H9 (cell line): ENCODE data around the gene NBPF4. TPM values are rescaled to one million over a fixed set of nuclear protein-coding genes. Genes with fewer than 3 reads are reported as not detected.

Experiments
- DNase-seq: peaks from one replicate; pipeline ENCODE4 v3.0.0-alpha.2; 2017
- H2AFZ ChIP-seq: one replicate; pipeline ENCODE4 v1.6.1; 2013; ENCODE audit warnings: mild to moderate bottlenecking, low read length, control low read depth, moderate library complexity
- H2AK5ac ChIP-seq: 2 replicates; pipeline ENCODE4 v1.6.1; 2013; ENCODE audit warnings: low read length, control low read depth, mixed read lengths; ENCODE audit not compliant: insufficient read length
- H2BK120ac ChIP-seq: one replicate; pipeline ENCODE4 v1.6.1; 2013; ENCODE audit warnings: low read depth, mild to moderate bottlenecking, low read length, control low read depth, inconsistent platforms; ENCODE audit not compliant: poor library complexity, severe bottlenecking
- H2BK12ac ChIP-seq: 2 replicates; pipeline ENCODE4 v1.6.1; 2013; ENCODE audit warnings: low read length, control low read depth, mixed read lengths, low read depth; ENCODE audit not compliant: insufficient read length
- H2BK15ac ChIP-seq: 2 replicates; pipeline ENCODE4 v1.6.1; 2013; ENCODE audit warnings: low read depth, low read length, control low read depth
- H2BK20ac ChIP-seq: one replicate; pipeline ENCODE4 v1.6.1; 2013; ENCODE audit warnings: low read depth, mild to moderate bottlenecking, low read length, control low read depth, inconsistent platforms; ENCODE audit not compliant: poor library complexity, severe bottlenecking
- H2BK5ac ChIP-seq: 2 replicates; pipeline ENCODE4 v1.6.1; 2013; ENCODE audit warnings: low read length, control low read depth, mixed read lengths; ENCODE audit not compliant: insufficient read length
- H3K14ac ChIP-seq: 2 replicates; pipeline ENCODE4 v1.6.1; 2013; ENCODE audit warnings: low read length, control low read depth; ENCODE audit not compliant: insufficient read depth
- H3K18ac ChIP-seq: 2 replicates; pipeline ENCODE4 v1.6.1; 2013; ENCODE audit warnings: low read depth, mild to moderate bottlenecking, mixed read lengths, low read length, control low read depth; ENCODE audit not compliant: insufficient read length
- H3K23ac ChIP-seq: 2 replicates; pipeline ENCODE4 v1.6.1; 2013; ENCODE audit warnings: low read length, control low read depth, mixed read lengths, low read depth; ENCODE audit not compliant: insufficient read length
- H3K23me2 ChIP-seq: 2 replicates; pipeline ENCODE4 v1.6.1; 2013; ENCODE audit warnings: low read depth, mild to moderate bottlenecking, mixed read lengths, low read length, control low read depth; ENCODE audit not compliant: insufficient read length, poor library complexity, severe bottlenecking
- H3K27ac ChIP-seq: 2 replicates; pipeline ENCODE4 v1.5.1; 2013; ENCODE audit warnings: low read length, control low read depth, mixed read lengths, low read depth; ENCODE audit not compliant: insufficient read length
- H3K27me3 ChIP-seq: 2 replicates; pipeline ENCODE4 v1.6.1; 2013; ENCODE audit warnings: low read length, control low read depth, inconsistent platforms; ENCODE audit not compliant: insufficient read depth
- H3K4ac ChIP-seq: 2 replicates; pipeline ENCODE4 v1.6.1; 2013; ENCODE audit warnings: low read depth, mild to moderate bottlenecking, control low read depth, inconsistent platforms, low read length, moderate library complexity
- H3K4me1 ChIP-seq: 2 replicates; pipeline ENCODE4 v1.6.1; 2013; ENCODE audit warnings: low read length, control low read depth, inconsistent platforms; ENCODE audit not compliant: insufficient read depth
- H3K4me2 ChIP-seq: 2 replicates; pipeline ENCODE4 v1.6.1; 2013; ENCODE audit warnings: low read length, control low read depth, mixed read lengths; ENCODE audit not compliant: insufficient read length, insufficient read depth
- H3K56ac ChIP-seq: 2 replicates; pipeline ENCODE4 v1.6.1; 2013; ENCODE audit warnings: low read depth, mild to moderate bottlenecking, mixed read lengths, low read length, control low read depth; ENCODE audit not compliant: insufficient read length
- H3K79me1 ChIP-seq: 2 replicates; pipeline ENCODE4 v1.6.1; 2013; ENCODE audit warnings: low read depth, mild to moderate bottlenecking, moderate library complexity, low read length, control low read depth, inconsistent platforms; ENCODE audit not compliant: insufficient read depth, poor library complexity, severe bottlenecking
- H3K79me2 ChIP-seq: 2 replicates; pipeline ENCODE4 v1.6.1; 2013; ENCODE audit warnings: low read length, control low read depth, inconsistent platforms; ENCODE audit not compliant: insufficient read depth
- H3K9ac ChIP-seq: 2 replicates; pipeline ENCODE4 v1.6.1; 2013; ENCODE audit warnings: low read length, control low read depth, mixed read lengths; ENCODE audit not compliant: insufficient read length; ENCODE audit errors: extremely low read depth
- H3K9me3 ChIP-seq: one replicate; pipeline ENCODE4 v1.6.1; 2013; ENCODE audit warnings: low read depth, low read length, inconsistent platforms; ENCODE audit not compliant: control insufficient read depth
- H3T11ph ChIP-seq: one replicate; pipeline ENCODE4 v1.6.1; 2013; ENCODE audit warnings: mild to moderate bottlenecking, low read length, control low read depth, inconsistent platforms
- H4K20me1 ChIP-seq: one replicate; pipeline ENCODE4 v1.6.1; 2013; ENCODE audit not compliant: control insufficient read depth, insufficient read length, insufficient read depth
- H4K5ac ChIP-seq: 2 replicates; pipeline ENCODE4 v1.6.1; 2013; ENCODE audit warnings: low read depth, mild to moderate bottlenecking, mixed read lengths, low read length, control low read depth; ENCODE audit not compliant: insufficient read length
- H4K8ac ChIP-seq: replicated peaks from 2 replicates; pipeline ENCODE4 v1.6.1; 2013; ENCODE audit warnings: low read length, control low read depth, mixed read lengths, low read depth; ENCODE audit not compliant: insufficient read length
- H4K91ac ChIP-seq: 2 replicates; pipeline ENCODE4 v1.6.1; 2013; ENCODE audit warnings: low read depth, mild to moderate bottlenecking, moderate library complexity, mixed read lengths, low read length, control low read depth; ENCODE audit not compliant: insufficient read length
- H3K27ac Mint-ChIP-seq, 3 experiments: 2 replicates in 2 of 3; 3 replicates in 1 of 3; pipeline ENCODE4 v1.8.0; 2020 to 2021; ENCODE audit warnings: mixed read lengths in 3 of 3, mild to moderate bottlenecking in 1 of 3, moderate library complexity in 1 of 3
- H3K27me3 Mint-ChIP-seq: 2 replicates; pipeline ENCODE4 v1.8.0; 2021; ENCODE audit warnings: low read depth, mild to moderate bottlenecking, moderate library complexity, mixed read lengths
- H3K36me3 Mint-ChIP-seq, 3 experiments: 2 replicates in 2 of 3; 3 replicates in 1 of 3; pipeline ENCODE4 v1.8.0; 2020 to 2021; ENCODE audit warnings: low read depth in 3 of 3, mixed read lengths in 3 of 3; ENCODE audit not compliant: insufficient read depth in 1 of 3
- H3K4me1 Mint-ChIP-seq, 2 experiments: 2 replicates each; pipeline ENCODE4 v1.8.0; 2020; ENCODE audit warnings: mixed read lengths in 2 of 2
- H3K4me3 Mint-ChIP-seq, 2 experiments: 2 replicates in 1 of 2; 3 replicates in 1 of 2; pipeline ENCODE4 v1.8.0; 2020 to 2021; ENCODE audit warnings: mild to moderate bottlenecking in 2 of 2, mixed read lengths in 2 of 2, moderate library complexity in 1 of 2
- H3K9me3 Mint-ChIP-seq, 2 experiments: 2 replicates in 1 of 2; 3 replicates in 1 of 2; pipeline ENCODE4 v1.8.0; 2020; ENCODE audit warnings: mild to moderate bottlenecking in 2 of 2, mixed read lengths in 2 of 2, moderate library complexity in 1 of 2
- WGBS: extraction: QIAGEN DNeasy Blood & Tissue Kit; methylation state at CpG from one replicate; pipeline ENCODE4 v1.1.7; 2013; ENCODE audit warnings: missing lambda C conversion rate, low lambda C conversion rate, mixed read lengths; ENCODE audit not compliant: insufficient read length; ENCODE audit errors: extremely low coverage; 5-methylcytosine and 5-hydroxymethylcytosine counted together
- total RNA-seq: library from RNA; stranded (reverse); gene quantifications from 2 replicates; pipeline ENCODE4 v1.2.1, GENCODE V29; 2021
- TF ChIP-seq, protein P1 (sequence below): fragments of 200-600 bp; sonication (generic); conservative IDR thresholded peaks from 3 replicates; pipeline ENCODE4 v1.8.0; 2021; ENCODE audit warnings: antibody characterized with exemption, mild to moderate bottlenecking

NBPF4 gene
- total RNA-seq, 1 experiment from 2014 or later, result not detected

- H3K36me3 Mint-ChIP-seq, result peaks cover 20 to 63% (median 32%) of the 10 kb centered on the region in 3 experiments
Measured at GRCh38 chr1:108192581-108192980, 51.3 kb downstream of the NBPF4 start.

More at GRCh38 chr1:108192581-108192980, 51.3 kb downstream of the NBPF4 start:
- Histone ChIP-seq H3K27me3 (no peaks in the 10 kb centered on the region), H3K18ac (no peak overlapping the region), H4K91ac (no peak overlapping the region), H2AK5ac (no peak overlapping the region), H3K79me1 (peaks cover 13% of the 10 kb centered on the region), H2BK20ac (no peak overlapping the region), H2BK12ac (no peak overlapping the region), H3T11ph (no peak overlapping the region), H3K4ac (no peak overlapping the region), H3K79me2 (peaks cover 8% of the 10 kb centered on the region; the same call in 1 of the 2 replicates), H3K23me2 (no peaks in the 10 kb centered on the region), H4K8ac (no peak overlapping the region), H3K14ac (no peak overlapping the region), H2AFZ (no peak overlapping the region), H3K4me2 (no peak overlapping the region), H3K4me1 (0 out of 2 replicates have a peak, but pooled peaks cover 1% of the 10 kb centered on the region), H2BK15ac (no peak overlapping the region), H3K56ac (no peak overlapping the region), H2BK5ac (no peak overlapping the region), H2BK120ac (no peak overlapping the region), H3K9ac (no peak overlapping the region), H4K5ac (no peak overlapping the region), H3K9me3 (no peaks in the 10 kb centered on the region), H3K23ac (no peak overlapping the region), H4K20me1 (no peaks in the 10 kb centered on the region), H3K27ac (no peak overlapping the region)
- H3K4me1 Mint-ChIP-seq, result peaks cover 4 to 13% of the 10 kb centered on the region in 2 experiments; a peak in 2 of 4 replicates
- TF ChIP-seq, protein P1, sequence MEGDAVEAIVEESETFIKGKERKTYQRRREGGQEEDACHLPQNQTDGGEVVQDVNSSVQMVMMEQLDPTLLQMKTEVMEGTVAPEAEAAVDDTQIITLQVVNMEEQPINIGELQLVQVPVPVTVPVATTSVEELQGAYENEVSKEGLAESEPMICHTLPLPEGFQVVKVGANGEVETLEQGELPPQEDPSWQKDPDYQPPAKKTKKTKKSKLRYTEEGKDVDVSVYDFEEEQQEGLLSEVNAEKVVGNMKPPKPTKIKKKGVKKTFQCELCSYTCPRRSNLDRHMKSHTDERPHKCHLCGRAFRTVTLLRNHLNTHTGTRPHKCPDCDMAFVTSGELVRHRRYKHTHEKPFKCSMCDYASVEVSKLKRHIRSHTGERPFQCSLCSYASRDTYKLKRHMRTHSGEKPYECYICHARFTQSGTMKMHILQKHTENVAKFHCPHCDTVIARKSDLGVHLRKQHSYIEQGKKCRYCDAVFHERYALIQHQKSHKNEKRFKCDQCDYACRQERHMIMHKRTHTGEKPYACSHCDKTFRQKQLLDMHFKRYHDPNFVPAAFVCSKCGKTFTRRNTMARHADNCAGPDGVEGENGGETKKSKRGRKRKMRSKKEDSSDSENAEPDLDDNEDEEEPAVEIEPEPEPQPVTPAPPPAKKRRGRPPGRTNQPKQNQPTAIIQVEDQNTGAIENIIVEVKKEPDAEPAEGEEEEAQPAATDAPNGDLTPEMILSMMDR, result no peak
- WGBS, result no CpG with 5 or more reads among the region's 28 CpGs
- peak overlapping the region in 1 of 3 experiments; percentile 31; a peak in 1 of 7 replicates for H3K27ac Mint-ChIP-seq
- no peak overlapping the region for H3K4me3 Mint-ChIP-seq
- DNase-seq, result no peak
- H3K27me3 Mint-ChIP-seq, result no peaks in the 10 kb centered on the region
- peaks cover 0 to 6% of the 10 kb centered on the region in 2 experiments; a peak in 2 of 5 replicates for H3K9me3 Mint-ChIP-seq
